Smooth muscle cell (in vitro differentiated cells): ENCODE measurements around the gene GNAI2. TPM values are rescaled to one million over a fixed set of nuclear protein-coding genes. Genes with fewer than 3 reads are reported as not detected.

Experiments used
- DNase-seq: peaks from one replicate; lab custom pipeline; 2025; ENCODE audit not compliant: unreplicated experiment; lab: John Stamatoyannopoulos, UW
- H2AFZ ChIP-seq: fragments of 200-600 bp; sonication (generic); 2 replicates; pipeline ENCODE4 v1.6.0; 2016; ENCODE audit warnings: antibody characterized with exemption, low read depth, mild to moderate bottlenecking
- H3F3A ChIP-seq: fragments of 200-600 bp; sonication (generic); 2 replicates; pipeline ENCODE4 v1.6.0; 2017; ENCODE audit warnings: antibody characterized with exemption, low read depth
- H3K27ac ChIP-seq: fragments of 200-600 bp; sonication (generic); 2 replicates; pipeline ENCODE4 v1.5.1; 2016; ENCODE audit warnings: low read depth, mild to moderate bottlenecking
- H3K27me3 ChIP-seq: fragments of 200-600 bp; sonication (generic); 2 replicates; pipeline ENCODE4 v1.6.1; 2016; ENCODE audit warnings: low read depth, mild to moderate bottlenecking
- H3K36me3 ChIP-seq: fragments of 200-600 bp; sonication (generic); 2 replicates; pipeline ENCODE4 v1.5.1; 2016; ENCODE audit warnings: low read depth
- H3K4me1 ChIP-seq: fragments of 200-600 bp; sonication (generic); 2 replicates; pipeline ENCODE4 v1.5.1; 2016; ENCODE audit warnings: low read depth
- H3K4me2 ChIP-seq: fragments of 200-600 bp; sonication (generic); 2 replicates; pipeline ENCODE4 v1.6.0; 2016; ENCODE audit warnings: mild to moderate bottlenecking
- H3K4me3 ChIP-seq: fragments of 200-600 bp; sonication (generic); 2 replicates; pipeline ENCODE4 v1.5.1; 2016; ENCODE audit warnings: mild to moderate bottlenecking
- H3K79me2 ChIP-seq: fragments of 200-600 bp; sonication (generic); 2 replicates; pipeline ENCODE4 v1.6.0; 2016; ENCODE audit warnings: low read depth, mild to moderate bottlenecking
- H3K9ac ChIP-seq: fragments of 200-600 bp; sonication (generic); 2 replicates; pipeline ENCODE4 v1.6.0; 2016; ENCODE audit warnings: low read depth
- H3K9me3 ChIP-seq: fragments of 200-600 bp; sonication (generic); replicated peaks from 2 replicates; pipeline ENCODE4 v1.5.1; 2016; ENCODE audit warnings: low read depth
- H4K20me1 ChIP-seq: fragments of 200-600 bp; sonication (generic); 2 replicates; pipeline ENCODE4 v1.6.0; 2016; ENCODE audit warnings: low read depth
- CTCF ChIP-seq: fragments of 200-600 bp; sonication (generic); IDR thresholded peaks from 2 replicates; pipeline ENCODE4 v1.5.1; 2017; ENCODE audit warnings: borderline replicate concordance, mild to moderate bottlenecking, antibody characterized with exemption; ENCODE audit not compliant: insufficient read depth, poor library complexity, severe bottlenecking
- WGBS: methylation state at CpG from one replicate; pipeline ENCODE4 v1.1.7; 2016; ENCODE audit warnings: low lambda C conversion rate; 5-methylcytosine and 5-hydroxymethylcytosine counted together
- polyA plus RNA-seq: library from polyadenylated mRNA; unstranded; fragments of >200 nt; fragmentation: Nextera tagmentation; extraction: Ambion mirVana; gene quantifications from 2 replicates; pipeline ENCODE4 v1.2.1, GENCODE V29; 2016
- total RNA-seq: library from RNA; depleted of rRNA; stranded (reverse); fragments of >200 nt; gene quantifications from 2 replicates; pipeline ENCODE4 v1.2.3, GENCODE V29; 2014

The GNAI2 gene
- total and polyA plus RNA-seq, 2 experiments from 2014 or later: 209 to 454 TPM

DNA sequence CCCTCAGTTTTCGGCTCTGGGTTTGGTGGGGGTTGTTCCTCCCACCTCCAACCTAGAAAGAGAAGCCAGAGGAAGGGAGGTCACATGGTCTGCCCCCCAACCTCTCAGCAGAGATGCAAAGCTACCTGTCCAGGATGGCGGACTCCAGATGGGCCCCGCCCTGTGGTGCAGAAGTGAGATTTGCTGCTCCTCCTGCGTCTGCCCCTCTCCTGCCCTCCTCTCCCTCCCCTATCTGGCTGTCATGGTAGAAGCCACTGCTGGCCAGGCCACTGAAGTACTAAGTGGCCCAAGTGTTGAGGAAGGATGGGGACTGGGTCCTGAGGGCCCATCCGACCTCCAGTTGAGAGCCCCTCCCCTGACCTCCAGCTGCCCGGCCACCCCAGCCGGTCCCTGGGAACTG lies 30.8 kb downstream of the GNAI2 start:
- Histone ChIP-seq H2AFZ (no peak overlapping the region), H3K27me3 (no peaks in the 10 kb centered on the region), H3K4me3 (peak overlapping the region; percentile 50), H3K9me3 (no peaks in the 10 kb centered on the region), H3K4me1 (peaks cover 50% of the 10 kb centered on the region), H3K79me2 (no peaks in the 10 kb centered on the region), H3K9ac (peak overlapping the region; percentile 63), H4K20me1 (no peaks in the 10 kb centered on the region), H3K27ac (peak overlapping the region; percentile 75), H3K36me3 (no peaks in the 10 kb centered on the region), H3K4me2 (peak overlapping the region; percentile 94), H3F3A (peaks cover 25% of the 10 kb centered on the region)
- DNase-seq: no peak
- WGBS: 74% methylated on average over 7 of the region's 7 CpGs
- TF ChIP-seq CTCF: no peak

DNA sequence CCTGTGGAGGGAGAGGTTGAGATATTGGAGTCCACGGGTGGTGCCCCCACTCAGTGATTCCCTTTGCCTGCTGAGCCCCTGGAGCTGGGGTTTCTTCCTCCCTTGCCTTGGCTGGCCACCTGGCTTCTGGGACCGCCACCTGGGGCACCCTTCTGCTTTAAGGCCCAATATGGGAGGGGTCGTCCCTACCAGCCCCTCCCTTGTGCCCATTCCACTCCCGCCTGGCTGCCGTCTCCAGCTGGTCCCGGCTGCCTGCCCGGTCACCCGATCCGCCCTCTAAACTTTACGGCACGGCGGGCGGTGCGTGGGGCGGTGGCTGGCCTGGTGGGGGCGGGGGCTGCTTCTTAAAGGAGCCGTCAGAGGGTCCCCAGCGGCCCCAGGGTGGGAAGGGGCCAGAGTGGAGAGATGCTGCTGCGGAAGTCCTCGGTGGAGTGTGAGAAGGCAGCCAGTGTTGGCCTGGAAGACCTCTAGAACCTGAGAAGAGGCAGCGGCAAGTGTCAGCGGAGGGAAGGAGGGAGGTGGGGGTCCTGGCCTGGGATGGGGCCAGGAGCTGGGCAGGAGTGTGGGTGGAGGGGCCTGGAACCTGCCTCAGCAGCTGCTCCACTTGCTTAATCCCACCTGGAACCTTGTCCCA lies 31.4 kb downstream of the GNAI2 start:
- no peak for DNase-seq
- Histone ChIP-seq H4K20me1 (no peaks in the 10 kb centered on the region), H3K27me3 (no peaks in the 10 kb centered on the region), H3K9me3 (no peaks in the 10 kb centered on the region), H3F3A (peaks cover 23% of the 10 kb centered on the region), H2AFZ (no peak overlapping the region), H3K27ac (peak overlapping the region; percentile 75), H3K4me1 (peaks cover 50% of the 10 kb centered on the region), H3K79me2 (no peaks in the 10 kb centered on the region), H3K9ac (peak overlapping the region; percentile 63), H3K4me3 (peak overlapping the region; percentile 50), H3K4me2 (peak overlapping the region; percentile 94), H3K36me3 (no peaks in the 10 kb centered on the region)
- 29% methylated on average over 20 of the region's 22 CpGs for WGBS
- no peak for TF ChIP-seq CTCF

GRCh38 chr3:50268276-50268675 lies 32.3 kb downstream of the GNAI2 start:
- Histone ChIP-seq H3K4me3 (no peak overlapping the region), H3K36me3 (no peaks in the 10 kb centered on the region), H3K9me3 (no peaks in the 10 kb centered on the region), H3K79me2 (no peaks in the 10 kb centered on the region), H3K27ac (peak overlapping the region; percentile 67), H2AFZ (no peak overlapping the region), H3F3A (peaks cover 19% of the 10 kb centered on the region), H4K20me1 (no peaks in the 10 kb centered on the region), H3K4me1 (peaks cover 53% of the 10 kb centered on the region), H3K9ac (no peak overlapping the region), H3K27me3 (peaks cover 3% of the 10 kb centered on the region), H3K4me2 (peak overlapping the region; percentile 94)
- WGBS: 85% methylated on average over 3 of the region's 3 CpGs
- DNase-seq: no peak
- no peak for TF ChIP-seq CTCF
